ENCODE results near the gene PCSK5.
"Not testable (repeated sequence)": the region's sequence is repeated elsewhere in the genome, so short reads cannot be mapped to it uniquely, and the experiment has no call there.

The PCSK5 gene

DNA sequence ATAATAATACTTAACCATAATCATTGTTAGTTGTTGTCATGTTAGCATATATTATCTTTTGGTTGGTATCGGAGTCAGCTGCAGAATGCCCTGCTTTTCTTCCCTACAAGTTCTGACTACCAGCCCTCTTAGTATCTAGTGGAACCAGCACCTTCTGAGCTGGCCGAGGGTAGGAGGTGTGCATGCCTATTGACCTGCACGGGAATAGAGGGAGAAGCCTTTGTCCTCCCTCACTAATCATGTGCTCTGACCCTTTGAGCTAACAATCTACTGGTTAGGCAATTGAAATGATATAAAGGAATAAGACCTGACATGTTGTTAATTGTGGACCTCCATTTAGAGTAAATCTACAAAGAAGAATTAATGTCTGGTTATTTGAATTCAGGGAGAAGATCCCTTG, 4.1 kb downstream of the PCSK5 start:
- TF ChIP-seq, protein P1, sequence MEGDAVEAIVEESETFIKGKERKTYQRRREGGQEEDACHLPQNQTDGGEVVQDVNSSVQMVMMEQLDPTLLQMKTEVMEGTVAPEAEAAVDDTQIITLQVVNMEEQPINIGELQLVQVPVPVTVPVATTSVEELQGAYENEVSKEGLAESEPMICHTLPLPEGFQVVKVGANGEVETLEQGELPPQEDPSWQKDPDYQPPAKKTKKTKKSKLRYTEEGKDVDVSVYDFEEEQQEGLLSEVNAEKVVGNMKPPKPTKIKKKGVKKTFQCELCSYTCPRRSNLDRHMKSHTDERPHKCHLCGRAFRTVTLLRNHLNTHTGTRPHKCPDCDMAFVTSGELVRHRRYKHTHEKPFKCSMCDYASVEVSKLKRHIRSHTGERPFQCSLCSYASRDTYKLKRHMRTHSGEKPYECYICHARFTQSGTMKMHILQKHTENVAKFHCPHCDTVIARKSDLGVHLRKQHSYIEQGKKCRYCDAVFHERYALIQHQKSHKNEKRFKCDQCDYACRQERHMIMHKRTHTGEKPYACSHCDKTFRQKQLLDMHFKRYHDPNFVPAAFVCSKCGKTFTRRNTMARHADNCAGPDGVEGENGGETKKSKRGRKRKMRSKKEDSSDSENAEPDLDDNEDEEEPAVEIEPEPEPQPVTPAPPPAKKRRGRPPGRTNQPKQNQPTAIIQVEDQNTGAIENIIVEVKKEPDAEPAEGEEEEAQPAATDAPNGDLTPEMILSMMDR (IDR thresholded peaks at IDR 0.05; ENCODE audit: insufficient read depth, low read depth, low read length, missing control alignments) = no peak
- DNase-seq (ENCODE audit: low read depth) = no peak
- H3K4me3 ChIP-seq (ENCODE audit: low read depth, low read length) = no peak overlapping the region

DNA sequence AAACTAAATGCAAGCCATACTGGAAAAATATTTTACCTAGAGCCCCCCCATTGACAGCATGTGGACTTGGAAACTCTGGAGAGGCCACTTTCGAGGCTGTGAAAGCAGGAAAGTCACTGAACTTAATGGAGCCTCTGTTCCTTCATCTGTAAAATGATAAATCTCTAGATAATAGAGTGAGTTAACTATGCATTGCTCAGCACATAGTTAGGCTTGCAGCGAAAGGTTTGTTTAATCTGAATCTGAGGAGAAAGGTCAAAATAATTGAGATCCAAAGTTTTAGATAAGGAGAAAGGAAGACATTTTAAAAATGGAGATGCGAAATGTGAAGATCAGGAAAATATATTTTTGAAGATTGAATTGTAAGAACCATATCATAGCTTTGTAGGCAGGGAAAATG, 4.6 kb downstream of the PCSK5 start:
- H3K4me3 ChIP-seq (ENCODE audit: low read depth, low read length) = no peak overlapping the region
- TF ChIP-seq, protein P1 (IDR thresholded peaks at IDR 0.05; ENCODE audit: insufficient read depth, low read depth, low read length, missing control alignments) = no peak
- no peak for DNase-seq (ENCODE audit: low read depth)

DNA sequence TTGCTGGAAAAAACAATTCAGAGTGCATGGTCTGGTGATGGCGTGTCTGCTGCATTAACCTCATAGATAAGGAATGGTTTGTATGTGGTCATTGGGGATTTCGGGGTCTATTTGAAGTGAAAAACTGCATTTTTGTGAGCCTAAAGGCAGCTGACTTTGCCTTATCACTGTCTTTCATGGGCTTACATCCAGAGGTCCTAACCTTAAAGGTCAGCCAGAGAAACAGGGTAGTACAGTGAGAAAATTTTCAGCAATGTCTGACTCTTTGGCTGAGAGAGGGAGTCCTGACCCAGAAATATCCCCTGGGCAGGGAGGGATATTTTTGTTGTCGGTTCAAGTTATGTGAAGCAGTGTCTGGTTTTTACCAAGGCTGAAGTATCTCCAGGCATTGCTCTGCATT, 5.7 kb downstream of the PCSK5 start:
- no peak overlapping the region for H3K4me3 ChIP-seq (ENCODE audit: low read depth, low read length)
- TF ChIP-seq, protein P1 (IDR thresholded peaks at IDR 0.05; ENCODE audit: insufficient read depth, low read depth, low read length, missing control alignments) = no peak
- no peak for DNase-seq (ENCODE audit: low read depth)

DNA sequence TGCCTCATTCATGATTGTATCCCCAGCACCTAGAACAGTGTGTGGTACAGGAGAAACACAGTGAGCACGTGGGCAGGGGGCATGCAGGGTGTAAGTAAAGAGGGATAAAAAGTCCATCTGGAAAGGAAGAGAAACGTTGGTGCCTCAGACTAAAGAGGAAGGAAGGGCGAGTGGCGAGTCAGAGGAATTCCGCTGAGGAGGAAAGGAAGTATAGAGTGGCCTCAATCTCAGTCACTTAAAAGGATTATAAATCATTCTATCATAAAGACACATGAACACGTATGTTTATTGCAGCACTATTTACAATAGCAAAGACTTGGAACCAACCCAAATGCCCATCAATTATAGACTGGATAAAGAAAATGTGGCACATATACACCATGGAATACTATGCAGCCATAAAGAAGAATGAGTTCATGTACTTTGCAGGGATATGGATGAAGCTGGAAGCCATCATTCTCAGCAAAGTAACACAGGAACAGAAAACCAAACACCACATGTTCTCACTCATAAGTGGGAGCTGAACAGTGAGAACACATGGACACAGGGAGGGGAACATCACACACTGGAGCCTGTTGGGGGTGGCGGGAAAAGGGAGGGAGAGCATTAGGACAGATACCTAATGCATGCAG, 10.5 kb downstream of the PCSK5 start:
- not testable (repeated sequence) for DNase-seq (ENCODE audit: low read depth); H3K4me3 ChIP-seq (ENCODE audit: low read depth, low read length)

DNA sequence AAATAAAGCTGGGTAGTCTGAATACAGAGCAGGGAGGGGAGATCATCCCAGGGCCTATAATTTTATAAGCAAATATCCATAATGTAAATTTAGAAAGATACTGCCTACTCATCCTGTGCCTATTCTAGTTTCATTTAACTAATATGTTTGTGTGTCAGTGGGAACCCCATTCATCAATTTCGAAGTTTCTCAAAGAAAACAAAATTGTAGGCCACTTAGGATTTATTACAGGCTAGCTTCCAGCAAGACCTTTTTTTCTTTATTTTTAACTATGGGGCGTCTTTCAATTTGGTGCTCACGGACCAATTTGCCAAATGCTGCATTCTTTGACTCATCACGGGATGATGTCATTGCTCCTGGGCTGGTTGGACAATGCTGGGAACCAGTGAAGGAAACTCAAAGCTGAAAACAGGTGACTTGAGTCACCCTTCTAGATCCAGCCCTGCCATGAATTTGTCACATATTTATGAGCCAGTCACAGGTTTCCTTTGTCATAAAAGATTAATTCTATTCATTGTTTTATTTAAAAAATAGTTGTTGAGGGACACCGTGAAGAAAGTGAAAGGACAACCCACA, 13.4 kb downstream of the PCSK5 start:
- TF ChIP-seq, protein P1 (IDR thresholded peaks at IDR 0.05; ENCODE audit: insufficient read depth, low read depth, low read length, missing control alignments) = no peak

DNA sequence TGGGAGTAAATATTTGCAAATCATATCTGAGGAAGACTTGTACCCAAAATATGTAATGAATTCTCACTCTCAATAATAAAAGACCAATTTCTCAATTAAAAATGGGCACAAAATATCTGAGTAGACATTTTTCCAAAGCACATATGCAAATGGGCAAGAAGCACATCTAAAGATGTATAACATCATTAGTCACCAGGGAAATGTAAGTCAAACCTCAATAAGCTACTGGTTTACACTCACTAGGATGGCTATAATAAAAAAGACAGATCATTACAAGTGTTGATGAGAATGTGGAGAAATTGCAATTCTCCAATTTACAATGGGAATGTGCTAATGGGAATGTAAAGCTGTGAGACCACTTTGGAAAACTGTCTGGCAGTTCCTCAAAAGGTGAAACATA, 13.9 kb downstream of the PCSK5 start:
- no peak overlapping the region for H3K4me3 ChIP-seq (ENCODE audit: low read depth, low read length)
- DNase-seq (ENCODE audit: low read depth) = no peak
- TF ChIP-seq, protein P1 (IDR thresholded peaks at IDR 0.05; ENCODE audit: insufficient read depth, low read depth, low read length, missing control alignments) = no peak

More for the DNA sequence above, 13.4 kb downstream of the PCSK5 start:
- H3K4me3 ChIP-seq (ENCODE audit: low read depth, low read length) = no peak overlapping the region
- DNase-seq (ENCODE audit: low read depth) = no peak

DNA sequence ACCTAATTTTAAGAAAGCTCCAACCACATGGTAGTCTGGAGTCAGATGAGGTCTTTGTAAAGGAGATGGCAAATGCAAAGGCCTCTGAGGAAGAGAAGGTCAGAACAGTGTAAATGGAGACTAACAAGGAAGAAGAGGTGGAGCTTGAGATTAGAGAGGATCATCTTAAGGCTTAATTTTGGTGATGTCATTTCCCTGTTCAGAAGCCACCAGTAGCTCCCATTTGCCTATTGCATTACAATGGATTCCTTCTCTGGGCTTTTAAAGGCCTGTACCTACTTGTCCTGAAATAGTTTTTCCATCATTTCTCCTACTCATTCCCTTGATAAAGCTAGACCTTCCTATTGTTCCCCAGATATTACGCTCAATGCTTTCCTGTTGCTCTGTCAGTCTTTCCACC, 16.1 kb downstream of the PCSK5 start:
- no peak overlapping the region for H3K4me3 ChIP-seq (ENCODE audit: low read depth, low read length)
- DNase-seq (ENCODE audit: low read depth) = no peak
- TF ChIP-seq, protein P1 (IDR thresholded peaks at IDR 0.05; ENCODE audit: insufficient read depth, low read depth, low read length, missing control alignments) = no peak

Data from GM12865 (cell line).